Measurements from ENCODE around the gene IDH3G.

DNA sequence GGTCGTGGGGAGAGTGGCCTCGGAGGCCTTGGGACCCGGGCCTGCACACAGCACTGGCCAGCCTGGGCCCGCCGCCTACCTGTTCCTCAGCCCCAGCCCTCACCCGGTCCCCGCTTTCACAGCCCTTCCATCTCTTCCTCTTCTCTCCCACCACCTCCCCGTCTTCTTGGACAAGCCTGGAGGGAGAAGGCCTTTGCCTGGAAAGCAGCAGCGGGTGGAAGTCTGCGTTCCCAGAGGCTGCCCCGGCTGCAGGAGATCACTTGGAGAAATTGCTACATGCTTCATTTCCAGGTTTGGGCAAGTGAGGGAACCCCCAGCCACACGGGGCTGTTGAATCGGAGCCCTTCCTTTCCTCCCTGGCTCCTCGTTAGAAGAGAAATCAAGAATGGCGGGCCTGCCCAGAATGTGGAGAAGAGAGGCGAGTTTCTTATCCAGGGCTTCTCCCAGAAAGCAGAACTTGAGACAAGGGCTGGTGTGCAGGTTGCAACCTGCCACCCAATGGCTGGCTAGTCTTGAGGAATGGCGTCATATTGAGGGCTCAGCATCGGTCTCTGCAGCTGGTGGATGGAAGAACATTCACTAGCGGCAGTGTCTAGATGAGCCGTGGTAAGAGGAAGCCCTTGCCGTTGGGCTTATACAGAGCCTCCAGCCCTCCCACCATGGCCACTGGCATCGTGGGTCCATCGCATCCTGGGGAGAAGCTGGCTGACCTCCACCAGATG, 37.4 kb upstream of the IDH3G start:
- TF ChIP-seq, protein P1, sequence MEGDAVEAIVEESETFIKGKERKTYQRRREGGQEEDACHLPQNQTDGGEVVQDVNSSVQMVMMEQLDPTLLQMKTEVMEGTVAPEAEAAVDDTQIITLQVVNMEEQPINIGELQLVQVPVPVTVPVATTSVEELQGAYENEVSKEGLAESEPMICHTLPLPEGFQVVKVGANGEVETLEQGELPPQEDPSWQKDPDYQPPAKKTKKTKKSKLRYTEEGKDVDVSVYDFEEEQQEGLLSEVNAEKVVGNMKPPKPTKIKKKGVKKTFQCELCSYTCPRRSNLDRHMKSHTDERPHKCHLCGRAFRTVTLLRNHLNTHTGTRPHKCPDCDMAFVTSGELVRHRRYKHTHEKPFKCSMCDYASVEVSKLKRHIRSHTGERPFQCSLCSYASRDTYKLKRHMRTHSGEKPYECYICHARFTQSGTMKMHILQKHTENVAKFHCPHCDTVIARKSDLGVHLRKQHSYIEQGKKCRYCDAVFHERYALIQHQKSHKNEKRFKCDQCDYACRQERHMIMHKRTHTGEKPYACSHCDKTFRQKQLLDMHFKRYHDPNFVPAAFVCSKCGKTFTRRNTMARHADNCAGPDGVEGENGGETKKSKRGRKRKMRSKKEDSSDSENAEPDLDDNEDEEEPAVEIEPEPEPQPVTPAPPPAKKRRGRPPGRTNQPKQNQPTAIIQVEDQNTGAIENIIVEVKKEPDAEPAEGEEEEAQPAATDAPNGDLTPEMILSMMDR (IDR thresholded peaks at IDR 0.05): no peak
- no peak for TF ChIP-seq POLR2A (IDR thresholded peaks at IDR 0.05)

Data from testis (tissue), 2 donors.